Stimulated activated CD8-positive, alpha-beta memory T cell treated with anti-CD3 and anti-CD28 coated beads, Interleukin-12 subunit alpha, Interleukin-12 subunit beta, amount 100 ng/mL, for 24 hours (primary cell): Measurements from ENCODE around the gene SHISA6.
"Not testable (repeated sequence)": the region's sequence is repeated elsewhere in the genome, so short reads cannot be mapped to it uniquely, and the experiment has no call there.

ENCODE experiments used
- DNase-seq: peaks from one replicate; pipeline ENCODE4 v3.0.0-alpha.2; 2020; ENCODE audit errors: extremely low read depth

Gene SHISA6

DNA sequence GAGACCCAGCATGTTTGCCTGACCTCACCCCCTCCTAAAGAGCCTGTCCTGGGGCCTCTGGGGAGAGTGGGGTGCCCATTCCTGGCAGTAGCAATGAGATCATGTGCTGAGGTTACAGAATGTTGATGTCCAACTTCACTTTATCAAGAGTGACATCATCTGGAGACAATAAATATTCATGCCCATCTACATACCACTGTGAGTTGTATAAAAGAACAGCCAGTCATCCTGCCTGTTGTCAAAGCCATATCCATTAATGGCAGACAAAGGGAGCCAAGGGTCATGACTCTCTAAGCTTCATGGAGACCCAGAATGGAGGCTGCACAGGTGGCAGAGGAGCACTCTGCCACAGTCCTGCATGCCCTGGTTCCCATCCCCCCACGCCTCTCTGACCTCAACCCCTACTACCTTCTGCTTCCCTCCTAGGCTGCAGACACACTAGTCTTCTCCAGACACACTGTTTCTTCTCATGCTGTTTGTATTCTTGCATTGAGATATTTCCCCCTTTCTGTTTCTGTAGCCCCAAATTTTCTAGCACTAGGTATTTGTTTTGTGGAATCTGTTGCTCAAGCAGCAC is 27.1 kb downstream of the SHISA6 start:
- DNase-seq, result no peak

GRCh38 chr17:11269210-11269609 is 28.2 kb downstream of the SHISA6 start:
- DNase-seq, result no peak

- no peak for DNase-seq
Observed at GRCh38 chr17:11272191-11272590, 31.2 kb downstream of the SHISA6 start.

DNA sequence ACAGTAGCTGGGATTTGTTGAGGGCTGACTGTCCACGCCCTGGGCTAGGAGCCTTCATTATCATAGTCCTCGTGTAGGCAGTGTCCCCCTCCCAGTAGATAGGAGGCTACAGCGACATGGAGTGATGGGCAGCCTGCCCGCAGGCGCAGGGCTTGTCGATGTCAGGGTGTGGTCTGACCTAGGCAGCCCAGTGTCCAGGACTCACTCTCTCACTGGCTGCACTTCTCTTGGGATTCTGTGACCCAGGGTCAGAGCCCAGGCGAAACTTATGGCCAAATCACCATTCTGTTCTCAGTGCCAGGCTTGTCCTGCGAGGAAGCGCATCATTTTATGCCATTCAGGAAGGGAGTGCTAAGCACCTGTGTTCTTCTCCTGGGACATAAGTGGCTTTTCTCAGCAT is 32.6 kb downstream of the SHISA6 start:
- DNase-seq, result no peak

GRCh38 chr17:11274106-11274505 is 33.1 kb downstream of the SHISA6 start:
- no peak for DNase-seq

DNA sequence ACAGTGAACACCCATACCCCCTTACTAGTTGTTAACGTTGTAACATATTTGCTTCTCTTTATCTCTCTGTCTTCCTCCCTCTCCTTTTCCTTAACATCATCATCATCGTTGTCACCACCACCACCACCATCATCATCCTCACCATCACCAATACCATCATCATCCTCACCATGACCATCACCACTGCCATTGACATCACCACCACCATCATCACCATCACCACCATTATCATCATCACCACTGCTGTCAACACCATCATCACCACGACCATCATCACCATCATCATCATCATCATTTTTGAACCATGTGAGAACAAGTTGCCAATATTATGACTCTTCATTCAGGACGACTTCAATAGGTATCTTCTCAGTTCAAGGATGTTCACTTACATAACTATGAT is 35.5 kb downstream of the SHISA6 start:
- no peak for DNase-seq

GRCh38 chr17:11278186-11278991 is 37.4 kb downstream of the SHISA6 start:
- no peak for DNase-seq

DNA sequence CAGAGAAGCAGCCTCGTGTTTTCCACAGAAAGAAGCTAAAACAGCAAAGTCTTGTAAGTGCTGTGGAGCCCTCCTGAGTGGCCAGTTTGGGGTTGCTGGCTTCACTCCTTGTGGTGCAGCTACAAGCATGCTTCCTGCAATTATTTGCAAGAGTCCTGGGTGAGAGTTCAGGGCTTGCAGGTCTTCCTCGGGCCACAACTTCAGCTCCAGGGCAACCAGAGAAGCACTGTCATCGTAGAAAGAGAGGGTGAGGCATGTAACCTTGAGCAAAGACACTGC is 37.9 kb downstream of the SHISA6 start:
- DNase-seq, result no peak

GRCh38 chr17:11279776-11280344 is 38.8 kb downstream of the SHISA6 start:
- no peak for DNase-seq

DNA sequence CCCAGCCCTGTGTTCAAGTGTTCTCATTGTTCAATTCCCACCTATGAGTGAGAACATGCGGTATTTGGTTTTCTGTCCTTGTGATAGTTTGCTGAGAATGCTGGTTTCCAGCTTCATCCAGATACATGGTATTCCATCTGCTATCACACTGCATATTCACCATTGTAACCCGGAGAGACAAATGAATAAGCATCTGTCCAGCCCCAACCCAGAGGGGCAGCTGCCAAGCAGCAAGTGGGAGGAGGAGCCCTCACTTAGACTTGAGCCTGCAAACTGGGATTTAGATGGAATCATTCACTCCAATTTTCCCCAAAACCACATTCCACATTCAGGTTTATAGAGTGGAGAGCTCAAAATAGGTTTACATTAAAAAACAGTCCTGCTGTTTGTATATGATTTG is 41.6 kb downstream of the SHISA6 start:
- DNase-seq, result no peak

GRCh38 chr17:11284811-11285210 is 43.8 kb downstream of the SHISA6 start:
- DNase-seq, result no peak

GRCh38 chr17:11285946-11286345 is 44.9 kb downstream of the SHISA6 start:
- no peak for DNase-seq

GRCh38 chr17:11287791-11288190 is 46.8 kb downstream of the SHISA6 start:
- no peak for DNase-seq

- no peak for DNase-seq
Observed at GRCh38 chr17:11290814-11291213, 49.8 kb downstream of the SHISA6 start.

- DNase-seq, result no peak
Observed at GRCh38 chr17:11292491-11292890, 51.5 kb downstream of the SHISA6 start.

- DNase-seq, result no peak
Observed at GRCh38 chr17:11293480-11293879, 52.5 kb downstream of the SHISA6 start.

DNA sequence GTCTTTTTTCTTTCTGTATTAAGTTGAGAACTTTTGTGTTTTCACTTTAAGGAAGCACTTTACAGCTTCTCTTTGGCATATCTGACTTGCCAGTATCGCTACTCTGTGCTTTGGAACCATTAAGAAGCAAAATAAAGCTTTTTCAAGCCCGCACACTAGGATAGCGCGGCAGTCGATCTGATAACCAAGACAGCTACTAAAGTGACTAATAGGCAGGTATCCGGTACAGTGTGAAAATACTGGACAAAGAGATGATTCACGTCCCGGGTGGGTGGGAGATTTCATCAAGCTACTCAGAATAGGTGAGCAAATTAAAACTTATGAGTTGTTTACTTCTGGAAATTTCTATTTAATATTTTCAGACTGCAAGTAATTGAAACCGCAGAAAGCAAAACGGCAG is 53.8 kb downstream of the SHISA6 start:
- no peak for DNase-seq

DNA sequence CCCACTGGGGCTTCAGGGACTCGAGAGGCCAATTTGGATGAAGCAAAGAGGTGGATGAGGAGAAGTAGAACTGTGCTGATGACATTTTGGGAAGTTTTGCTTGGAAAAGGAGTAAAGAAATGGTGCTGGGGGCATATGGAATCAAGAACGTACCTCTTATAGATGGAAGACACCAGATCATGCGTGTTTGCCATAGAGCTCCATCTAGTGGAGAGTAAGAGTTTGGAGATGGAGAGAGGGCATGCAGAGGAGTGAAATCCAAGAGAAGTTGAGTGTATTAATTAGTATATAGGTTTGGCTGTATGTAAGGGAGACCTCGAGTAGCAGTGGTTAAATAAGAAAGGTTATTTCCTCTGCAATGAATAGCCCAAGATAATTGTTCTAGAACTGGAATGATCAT is 56.0 kb downstream of the SHISA6 start:
- DNase-seq, result no peak

- DNase-seq, result no peak
Observed at GRCh38 chr17:11298401-11298800, 57.4 kb downstream of the SHISA6 start.

- DNase-seq, result no peak
Observed at GRCh38 chr17:11300201-11300600, 59.2 kb downstream of the SHISA6 start.

GRCh38 chr17:11300738-11301137 is 59.7 kb downstream of the SHISA6 start:
- DNase-seq, result no peak

GRCh38 chr17:11301874-11302273 is 60.9 kb downstream of the SHISA6 start:
- DNase-seq, result not testable (repeated sequence)

- no peak for DNase-seq
Observed at GRCh38 chr17:11302401-11303186, 61.6 kb downstream of the SHISA6 start.
